Right cardiac atrium (tissue), 5 donors: ENCODE measurements around the gene IFI27L2. TPM values are rescaled to one million over a fixed set of nuclear protein-coding genes. Genes with fewer than 3 reads are reported as not detected.
A peak's percentile ranks its signal among the peaks of the same experiment; 100 is the strongest.

Source experiments
- ATAC-seq, 2 donors: fragments of 200-7000 bp; cut with Tn5 transposase; one replicate each; pipeline versions ENCODE4 v1.8.0 to v1.9.1; 2020; ENCODE audit warnings: moderate library complexity in 2 of 2, mild to moderate bottlenecking in 1 of 2
- DNase-seq, 3 donors: peaks; one replicate each; pipeline ENCODE4 v3.0.0-alpha.2; 2020
- H3K27ac ChIP-seq: one replicate; pipeline ENCODE4 v1.5.1; 2013; ENCODE audit warnings: mild to moderate bottlenecking, low read length, control low read depth, moderate library complexity
- H3K27me3 ChIP-seq: one replicate; pipeline ENCODE4 v1.6.1; 2013; ENCODE audit not compliant: control insufficient read depth, insufficient read depth
- H3K4me1 ChIP-seq: one replicate; pipeline ENCODE4 v1.6.1; 2013; ENCODE audit warnings: low read length; ENCODE audit not compliant: control insufficient read depth, insufficient read depth
- H3K4me3 ChIP-seq: one replicate; pipeline ENCODE4 v1.5.1; 2013; ENCODE audit warnings: low read length, control low read depth
- H3K9me3 ChIP-seq: one replicate; pipeline ENCODE4 v1.6.1; 2013; ENCODE audit warnings: low read length; ENCODE audit not compliant: control insufficient read depth
- WGBS: extraction: QIAGEN DNeasy Blood & Tissue Kit; methylation state at CpG from one replicate; pipeline ENCODE4 v1.1.7; 2013; 5-methylcytosine and 5-hydroxymethylcytosine counted together
- intact Hi-C, 4 donors: fragments of 100-400 bp; cut with DNase I; formaldehyde crosslinking; loops; one replicate each; pipeline versions ENCODE4 v1.11.0 to v1.14.0; 2022 to 2023
- long read RNA-seq, 4 donors: library from polyadenylated mRNA; unstranded; transcript quantifications; one replicate each; pipeline ENCODE4 v2.0.0, GENCODE V29; 2020 to 2021
- polyA plus RNA-seq: library from polyadenylated mRNA; stranded (reverse); fragments of 200-250 nt; gene quantifications from one replicate; pipeline ENCODE4 v1.2.3, GENCODE V29; 2013
- total RNA-seq, 4 donors: library from RNA; stranded (reverse); fragmentation: NEBNext Ultra II Directional; extraction: Animal tissue kit (Norgen Biotek cat#: 25700); gene quantifications; one replicate each; pipeline ENCODE4 v1.2.1, GENCODE V29; 2021
- donor health status: healthy with polysubstance abuse.
- donor health status: DM: no; HTN: yes; CAD: no.
- donor health status: DM: no; HTN: no; CAD: no.
- donor health status: DM: no; HTN: yes; CAD: no; lungs with severe emphysema.
- donor health status: DM: yes; HTN: yes; CAD: no.

Gene IFI27L2
- total RNA-seq, result 10 to 100 TPM; 63.3 to 88.4 (median 65.5) TPM
- polyA plus RNA-seq, result 104 TPM
- long read RNA-seq, donor 1, transcript IFI27L2-201 (4 exons, 511 nt), result major isoform, 25 of 28 reads
- long read RNA-seq, donor 1, partial matches to known transcripts, result 0 of 28 reads
- long read RNA-seq, donor 1, other reads (novel, unspliced or antisense), result 1 of 28 reads
- long read RNA-seq, donor 2, transcript IFI27L2-201 (4 exons, 511 nt), result major isoform, 26 of 39 reads
- long read RNA-seq, donor 2, transcript IFI27L2-203 (2 exons, 676 nt), result minor isoform, 6 of 39 reads
- long read RNA-seq, donor 2, partial matches to known transcripts, result 6 of 39 reads
- long read RNA-seq, donor 2, other reads (novel, unspliced or antisense), result 1 of 39 reads
- long read RNA-seq, donor 3, transcript IFI27L2-201 (4 exons, 511 nt), result major isoform, 8 of 9 reads
- long read RNA-seq, donor 3, partial matches to known transcripts, result 1 of 9 reads
- long read RNA-seq, donor 3, other reads (novel, unspliced or antisense), result 0 of 9 reads
- long read RNA-seq, donor 4, transcript IFI27L2-201 (4 exons, 511 nt), result major isoform, 18 of 24 reads
- long read RNA-seq, donor 4, partial matches to known transcripts, result 0 of 24 reads
- long read RNA-seq, donor 4, other reads (novel, unspliced or antisense), result 3 of 24 reads

GRCh38 chr14:94129111-94129757 lies at the start of gene IFI27L2:
Gene IFI27L2, minus strand, starts transcription at chr14:94129604. Its CDS starts 40 bp downstream, at chr14:94129564.
- Histone ChIP-seq H3K9me3 (no peaks in the 10 kb centered on the region), H3K4me1 (no peaks in the 10 kb centered on the region), H3K27me3 (no peaks in the 10 kb centered on the region), H3K4me3 (peak within 1 kb of the TSS; percentile 55), H3K27ac (peak within 1 kb of the TSS; percentile 89)
- intact Hi-C loops, result no loop called here
- DNase-seq (peak; percentile 83 to 91 (median 88)), ATAC-seq (peak; percentile 95 to 96)
- WGBS, result under 1% methylated on average over 27 of the region's 27 CpGs

- intact Hi-C loops, result loop anchor here in 1 of 4 donors (5.0 kb wide), 1 partner anchor 41 kb away; no protein-coding TSS in a partner anchor
- no peak for ATAC-seq
Measured at GRCh38 chr14:94177806-94178205, 48.4 kb upstream of the IFI27L2 start.

GRCh38 chr14:94176808-94177207 lies 47.4 kb upstream of the IFI27L2 start:
- Histone ChIP-seq H3K27me3 (no peaks in the 10 kb centered on the region), H3K27ac (no peak overlapping the region), H3K9me3 (no peaks in the 10 kb centered on the region), H3K4me1 (peaks cover 2% of the 10 kb centered on the region), H3K4me3 (no peak overlapping the region)
- 87% methylated on average over 3 of the region's 3 CpGs for WGBS
- DNase-seq, result no peak
- ATAC-seq, result no peak
- intact Hi-C loops, result loop anchor here in 1 of 4 donors (5.0 kb wide), 1 partner anchor 40 kb away; no protein-coding TSS in a partner anchor

More at GRCh38 chr14:94177806-94178205, 48.4 kb upstream of the IFI27L2 start:
- Histone ChIP-seq H3K4me1 (peaks cover 2% of the 10 kb centered on the region), H3K4me3 (no peak overlapping the region), H3K27ac (no peak overlapping the region), H3K9me3 (no peaks in the 10 kb centered on the region), H3K27me3 (no peaks in the 10 kb centered on the region)
- no peak for DNase-seq
- WGBS, result 82% methylated on average over 1 of the region's 1 CpG

- 27% methylated on average over 7 of the region's 7 CpGs for WGBS
- ATAC-seq (no peak), DNase-seq (no peak)
- intact Hi-C loops, result loop anchor here in 1 of 4 donors (5.0 kb wide), 1 partner anchor 38 kb away; no protein-coding TSS in a partner anchor
- Histone ChIP-seq H3K27me3 (no peaks in the 10 kb centered on the region), H3K27ac (no peak overlapping the region), H3K4me3 (no peak overlapping the region), H3K4me1 (peaks cover 2% of the 10 kb centered on the region), H3K9me3 (no peaks in the 10 kb centered on the region)
Measured at GRCh38 chr14:94175747-94176146, 46.3 kb upstream of the IFI27L2 start.

- H3K4me3 ChIP-seq, result peak overlapping the region; percentile 84
- DNase-seq, result peak; percentile 18 to 66 (median 53)
- intact Hi-C loops, result loop anchor here in 1 of 4 donors (5.0 kb wide), 1 partner anchor 38 kb away; no protein-coding TSS in a partner anchor
- ATAC-seq, result peak; percentile 9 to 13
- no peaks in the 10 kb centered on the region for H3K9me3 ChIP-seq
- no peaks in the 10 kb centered on the region for H3K27me3 ChIP-seq
- no peak overlapping the region for H3K27ac ChIP-seq
- H3K4me1 ChIP-seq, result peaks cover 2% of the 10 kb centered on the region
- WGBS, result 2% methylated on average over 30 of the region's 30 CpGs
Measured at GRCh38 chr14:94175011-94175745, 45.8 kb upstream of the IFI27L2 start.

GRCh38 chr14:94174604-94175010 lies 45.2 kb upstream of the IFI27L2 start:
- no peaks in the 10 kb centered on the region for H3K27me3 ChIP-seq
- under 1% methylated on average over 39 of the region's 39 CpGs for WGBS
- ATAC-seq, result peak in 1 of 2 donors; percentile 54

GRCh38 chr14:94173885-94174603 lies 44.6 kb upstream of the IFI27L2 start, which contains the start of gene PPP4R4:
Gene PPP4R4, plus strand, starts transcription at chr14:94174322. Its CDS starts 144 bp downstream, at chr14:94174466.
- Histone ChIP-seq H3K9me3 (no peaks in the 10 kb centered on the region), H3K4me3 (peak within 1 kb of the TSS; percentile 84), H3K27me3 (no peaks in the 10 kb centered on the region), H3K4me1 (peaks cover 2% of the 10 kb centered on the region), H3K27ac (peak within 1 kb of the TSS; percentile 14)
- DNase-seq (peak; percentile 87 to 95 (median 94)), ATAC-seq (peak; percentile 94)
- WGBS, result under 1% methylated on average over 82 of the region's 84 CpGs
- intact Hi-C loops, result loop anchor here in 1 of 4 donors (5.0 kb wide), 1 partner anchor 37 kb away; no protein-coding TSS in a partner anchor

More at GRCh38 chr14:94174604-94175010, 45.2 kb upstream of the IFI27L2 start:
- peak in 2 of 3 donors; percentile 66 to 67 for DNase-seq
- intact Hi-C loops, result loop anchor here in 2 of 4 donors (5.0 kb wide), 1 partner anchor 37 kb away; no protein-coding TSS in a partner anchor
- Histone ChIP-seq H3K9me3 (no peaks in the 10 kb centered on the region), H3K27ac (no peak overlapping the region), H3K4me1 (peaks cover 2% of the 10 kb centered on the region), H3K4me3 (peak overlapping the region; percentile 84)

GRCh38 chr14:94173471-94173884 lies 44.1 kb upstream of the IFI27L2 start:
- intact Hi-C loops, result loop anchor here in 1 of 4 donors (5.0 kb wide), 1 partner anchor 36 kb away; no protein-coding TSS in a partner anchor
- under 1% methylated on average over 20 of the region's 20 CpGs for WGBS

GRCh38 chr14:94172545-94172944 lies 43.1 kb upstream of the IFI27L2 start:
- Histone ChIP-seq H3K27ac (no peak overlapping the region), H3K4me3 (no peak overlapping the region), H3K4me1 (peaks cover 2% of the 10 kb centered on the region), H3K9me3 (no peaks in the 10 kb centered on the region), H3K27me3 (no peaks in the 10 kb centered on the region)
- ATAC-seq (no peak), DNase-seq (no peak)
- WGBS, result 83% methylated on average over 5 of the region's 5 CpGs
- intact Hi-C loops, result loop anchor here in 1 of 4 donors (5.0 kb wide), 1 partner anchor 35 kb away; no protein-coding TSS in a partner anchor

More at GRCh38 chr14:94173471-94173884, 44.1 kb upstream of the IFI27L2 start:
- H3K9me3 ChIP-seq, result no peaks in the 10 kb centered on the region
- H3K27ac ChIP-seq, result peak overlapping the region; percentile 14
- H3K4me1 ChIP-seq, result peaks cover 2% of the 10 kb centered on the region
- ATAC-seq (no peak), DNase-seq (no peak)
- peak overlapping the region; percentile 84 for H3K4me3 ChIP-seq
- H3K27me3 ChIP-seq, result no peaks in the 10 kb centered on the region
